Measurements from ENCODE around the gene CD19.

DNA sequence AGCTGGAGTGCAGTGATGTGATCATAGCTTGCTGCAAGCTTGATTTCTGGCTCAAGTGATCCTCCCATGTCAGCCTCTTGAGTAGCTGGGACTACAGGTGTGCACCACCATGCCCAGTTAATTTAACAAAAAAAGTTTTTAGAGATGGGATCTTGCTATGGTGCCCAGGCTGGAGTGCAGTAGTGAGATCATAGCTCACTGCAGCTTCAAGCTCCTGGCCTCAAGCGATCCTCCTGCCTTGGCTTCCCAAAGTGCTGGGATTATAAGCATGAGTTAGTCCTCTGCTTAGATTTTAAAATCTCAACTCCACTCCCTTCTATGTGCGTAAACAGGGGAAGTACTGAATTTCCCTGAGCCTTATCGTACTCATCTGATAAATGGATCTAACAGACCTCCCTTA lies 13.1 kb upstream of the CD19 start:
- TF ChIP-seq, protein P1, sequence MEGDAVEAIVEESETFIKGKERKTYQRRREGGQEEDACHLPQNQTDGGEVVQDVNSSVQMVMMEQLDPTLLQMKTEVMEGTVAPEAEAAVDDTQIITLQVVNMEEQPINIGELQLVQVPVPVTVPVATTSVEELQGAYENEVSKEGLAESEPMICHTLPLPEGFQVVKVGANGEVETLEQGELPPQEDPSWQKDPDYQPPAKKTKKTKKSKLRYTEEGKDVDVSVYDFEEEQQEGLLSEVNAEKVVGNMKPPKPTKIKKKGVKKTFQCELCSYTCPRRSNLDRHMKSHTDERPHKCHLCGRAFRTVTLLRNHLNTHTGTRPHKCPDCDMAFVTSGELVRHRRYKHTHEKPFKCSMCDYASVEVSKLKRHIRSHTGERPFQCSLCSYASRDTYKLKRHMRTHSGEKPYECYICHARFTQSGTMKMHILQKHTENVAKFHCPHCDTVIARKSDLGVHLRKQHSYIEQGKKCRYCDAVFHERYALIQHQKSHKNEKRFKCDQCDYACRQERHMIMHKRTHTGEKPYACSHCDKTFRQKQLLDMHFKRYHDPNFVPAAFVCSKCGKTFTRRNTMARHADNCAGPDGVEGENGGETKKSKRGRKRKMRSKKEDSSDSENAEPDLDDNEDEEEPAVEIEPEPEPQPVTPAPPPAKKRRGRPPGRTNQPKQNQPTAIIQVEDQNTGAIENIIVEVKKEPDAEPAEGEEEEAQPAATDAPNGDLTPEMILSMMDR (IDR thresholded peaks at IDR 0.05): no peak
- TF ChIP-seq POLR2A (IDR thresholded peaks at IDR 0.05) (no peak), POLR2AphosphoS5 (IDR thresholded peaks at IDR 0.05) (no peak)
